K562 (cell line): Measurements from ENCODE around the gene KCNA1. TPM values are rescaled to one million over a fixed set of nuclear protein-coding genes. Genes with fewer than 3 reads are reported as not detected.

Experiments used
- ATAC-seq: fragments of 200-7000 bp; cut with Tn5 transposase; 3 replicates; pipeline ENCODE4 v1.9.1; 2020; ENCODE audit warnings: moderate library complexity
- BruUV-seq: library from RNA; stranded (reverse); fragments of 400-500 nt; replicated peaks from 2 replicates; lab custom pipeline; 2021; lab: Mats Ljungman, UMichigan
- CTCF ChIA-PET: fragments of 300-600 bp; formaldehyde crosslinking; extraction: SDS; loops from one replicate; lab custom pipeline; 2021; ENCODE audit warnings: low intra/inter-chr PET ratio; lab: Yijun Ruan, JAX
- POLR2A ChIA-PET: fragments of 300-600, 350-650 bp; sonication (Branson Sonifier 250); formaldehyde crosslinking; extraction: SDS; loops from one replicate; lab custom pipeline; 2021; ENCODE audit warnings: antibody characterized with exemption, inconsistent platforms; lab: Yijun Ruan, JAX
- DNase-seq, 4 experiments: peaks; one replicate each; pipeline versions ENCODE4 v3.0.0 to v3.0.0-alpha.2; 2011 to 2018; ENCODE audit warnings: low spot score in 3 of 4, mixed read lengths in 3 of 4; ENCODE audit errors: extremely low read depth in 1 of 4
- FAIRE-seq: peaks from 2 replicates; lab custom pipeline; 2011; peaks lifted over from hg19 to GRCh38; lab: Jason Lieb, UNC
- H2AFZ ChIP-seq: 2 replicates; pipeline ENCODE4 v1.6.0; 2011; ENCODE audit warnings: low read depth, low read length, control low read depth, inconsistent platforms
- H3K27ac ChIP-seq: fragments of 200-600 bp; 3 replicates; pipeline ENCODE4 v1.8.0; 2011; ENCODE audit warnings: low read depth, mild to moderate bottlenecking, control low read depth, inconsistent platforms, low read length, moderate library complexity, mixed read lengths; ENCODE audit errors: extremely low read depth
- H3K27me3 ChIP-seq, 2 experiments: fragments of 300-600 bp in 1 of 2; 2 replicates in 1 of 2; 3 replicates in 1 of 2; pipeline versions ENCODE4 v1.6.0 to v1.8.0; 2011; ENCODE audit warnings: inconsistent platforms in 2 of 2, low read length in 2 of 2, mild to moderate bottlenecking in 1 of 2, mixed read lengths in 1 of 2, moderate library complexity in 1 of 2; ENCODE audit not compliant: control insufficient read depth in 2 of 2, insufficient read depth in 2 of 2
- H3K36me3 ChIP-seq: fragments of 300-600 bp; 3 replicates; pipeline ENCODE4 v1.8.0; 2011; ENCODE audit warnings: mild to moderate bottlenecking, low read length, inconsistent platforms; ENCODE audit not compliant: control insufficient read depth, insufficient read depth
- H3K4me1 ChIP-seq, 2 experiments: fragments of 200-600 bp in 1 of 2; replicated peaks in 1 of 2; 2 replicates in 1 of 2; 3 replicates in 1 of 2; pipeline versions ENCODE4 v1.5.1 to v1.8.0; 2011; ENCODE audit warnings: inconsistent platforms in 2 of 2, low read length in 2 of 2, mild to moderate bottlenecking in 1 of 2, mixed read lengths in 1 of 2, moderate library complexity in 1 of 2; ENCODE audit not compliant: control insufficient read depth in 2 of 2, insufficient read depth in 2 of 2
- H3K4me2 ChIP-seq: 2 replicates; pipeline ENCODE4 v1.6.1; 2011; ENCODE audit warnings: low read length, control low read depth, inconsistent platforms, mixed read lengths; ENCODE audit not compliant: insufficient read depth
- H3K4me3 ChIP-seq: fragments of 200-600 bp; sonication (generic), shearing (Covaris generic); 2 replicates; pipeline ENCODE4 v1.5.1; 2016; ENCODE audit warnings: control low read depth, inconsistent platforms
- H3K79me2 ChIP-seq: fragments of 200-600 bp; 3 replicates; pipeline ENCODE4 v1.8.0; 2011; ENCODE audit warnings: low read length, inconsistent platforms; ENCODE audit not compliant: control insufficient read depth, insufficient read depth
- H3K9ac ChIP-seq, 2 experiments: 2 replicates each; pipeline versions ENCODE4 v1.6.0 to v1.6.1; 2011; ENCODE audit warnings: low read depth in 2 of 2, low read length in 2 of 2, control low read depth in 1 of 2, inconsistent platforms in 1 of 2, mild to moderate bottlenecking in 1 of 2, mixed read lengths in 1 of 2; ENCODE audit not compliant: insufficient read depth in 1 of 2
- H3K9me1 ChIP-seq: one replicate; pipeline ENCODE4 v1.6.0; 2011; ENCODE audit warnings: inconsistent platforms, mild to moderate bottlenecking, low read length, moderate library complexity; ENCODE audit not compliant: control insufficient read depth, insufficient read depth
- H3K9me3 ChIP-seq: replicated peaks from 2 replicates; pipeline ENCODE4 v1.5.1; 2011; ENCODE audit warnings: low read depth, low read length, inconsistent platforms; ENCODE audit not compliant: control insufficient read depth, insufficient read depth
- H4K20me1 ChIP-seq: replicated peaks from 2 replicates; pipeline ENCODE4 v1.6.1; 2011; ENCODE audit warnings: low read length, inconsistent platforms, mixed read lengths; ENCODE audit not compliant: control insufficient read depth, insufficient read depth
- EWSR1 ChIP-seq: fragments of 450-650 bp; IDR thresholded peaks from 2 replicates; pipeline ENCODE4 v1.6.1; 2018; ENCODE audit warnings: borderline replicate concordance, mild to moderate bottlenecking, low read depth, moderate library complexity; ENCODE audit not compliant: partially characterized antibody
- HDAC8 ChIP-seq: fragments of 450-650 bp; IDR thresholded peaks from 2 replicates; pipeline ENCODE4 v1.6.1; 2016; ENCODE audit warnings: mild to moderate bottlenecking, missing genetic modification characterization, moderate library complexity, missing compliant biosample characterization
- JUNB ChIP-seq: fragments of 450-650 bp; formaldehyde crosslinking; conservative IDR thresholded peaks from 2 replicates; pipeline ENCODE4 v1.4.0; 2020; ENCODE audit warnings: mild to moderate bottlenecking
- MED1 ChIP-seq: sonication (generic); formaldehyde crosslinking; IDR thresholded peaks from 2 replicates; pipeline ENCODE4 v1.8.1; 2023; ENCODE audit warnings: missing genetic modification reagents, borderline replicate concordance
- NELFE ChIP-seq: IDR thresholded peaks from 2 replicates; pipeline ENCODE4 v1.6.1; 2011; ENCODE audit warnings: mild to moderate bottlenecking; ENCODE audit not compliant: insufficient read depth, insufficient read length
- PPARD ChIP-seq: fragments of 250-450 bp; sonication (Bioruptor Pico); IDR thresholded peaks from 2 replicates; pipeline ENCODE4 v1.8.0; 2022; ENCODE audit warnings: inconsistent platforms, mild to moderate bottlenecking, moderate library complexity
- RBM14 ChIP-seq: fragments of 200-400 bp; formaldehyde crosslinking; IDR thresholded peaks from 2 replicates; pipeline ENCODE4 v1.6.1; 2018; ENCODE audit warnings: low read depth, mild to moderate bottlenecking, low read length, moderate library complexity, borderline replicate concordance; ENCODE audit not compliant: insufficient read depth
- SREBF2 ChIP-seq: sonication (generic); formaldehyde crosslinking; IDR thresholded peaks from 2 replicates; pipeline ENCODE4 v1.4.0; 2020; ENCODE audit warnings: mild to moderate bottlenecking, missing genetic modification reagents
- TAF9B ChIP-seq: fragments of 450-650 bp; IDR thresholded peaks from 2 replicates; pipeline ENCODE4 v1.6.1; 2018; ENCODE audit warnings: mild to moderate bottlenecking; ENCODE audit not compliant: partially characterized antibody
- ZC3H8 ChIP-seq: fragments of 450-650 bp; IDR thresholded peaks from 2 replicates; pipeline ENCODE4 v1.6.1; 2017
- ZNF699 ChIP-seq: fragments of 250-450 bp; sonication (Bioruptor Pico); IDR thresholded peaks from 2 replicates; pipeline ENCODE4 v1.8.0; 2021; ENCODE audit warnings: mild to moderate bottlenecking, moderate library complexity; ENCODE audit not compliant: insufficient replicate concordance
- ZZZ3 ChIP-seq: fragments of 450-650 bp; IDR thresholded peaks from 2 replicates; pipeline ENCODE4 v1.6.1; 2016; ENCODE audit warnings: antibody characterized with exemption, mild to moderate bottlenecking, moderate library complexity
- WGBS: fragments of 100-300 bp; shearing (Covaris generic); methylation state at CpG from one replicate; pipeline ENCODE4 v1.1.6; 2016; ENCODE audit warnings: low coverage, mixed read lengths; ENCODE audit not compliant: insufficient coverage; ENCODE audit errors: missing lambda C conversion rate; 5-methylcytosine and 5-hydroxymethylcytosine counted together
- in situ Hi-C: fragments of 300-500 bp; cut with MboI; formaldehyde crosslinking; loops from 4 replicates; pipeline ENCODE4 v1.15.0; 2018; ENCODE audit warnings: inconsistent platforms, mixed read lengths
- intact Hi-C: fragments of 100-400 bp; cut with micrococcal nuclease; formaldehyde crosslinking; loops from 2 replicates; pipeline ENCODE4 v1.14.2; 2022
- polyA plus RNA-seq, 8 experiments: library from polyadenylated mRNA; depleted of rRNA in 4 of 8; stranded (reverse) in 5 of 8; unstranded in 3 of 8; fragments of >200 nt; fragmentation: Nextera tagmentation in 2 of 8; fragmentation: Illumina TruSeq in 1 of 8; extraction: Ambion mirVana in 2 of 8; extraction: Trizol in 1 of 8; gene quantifications; 2 replicates each; pipeline versions ENCODE4 v1.2.1 to v1.2.3, GENCODE V29; 2011 to 2014; ENCODE audit warnings: inconsistent platforms in 1 of 8, missing spikeins in 1 of 8
- total RNA-seq, 7 experiments: library from RNA; depleted of rRNA in 6 of 7; stranded (reverse); fragments of >200 nt in 6 of 7; fragmentation: Illumina TruSeq in 2 of 7; extraction: Trizol in 2 of 7; gene quantifications; 2 replicates each; pipeline versions ENCODE4 v1.2.1 to v1.2.3, GENCODE V29; 2011 to 2021; ENCODE audit warnings: low replicate concordance in 1 of 7
- TF ChIP-seq, protein P1 (sequence below): fragments of 250-450 bp; sonication (Bioruptor Pico); IDR thresholded peaks from 2 replicates; pipeline ENCODE4 v1.5.0; 2020; ENCODE audit warnings: mild to moderate bottlenecking, borderline replicate concordance
- TF ChIP-seq, protein P2 (sequence below): fragments of 250-450 bp; sonication (Bioruptor Pico); IDR thresholded peaks from 2 replicates; pipeline ENCODE4 v1.8.0; 2021; ENCODE audit warnings: moderate library complexity, mild to moderate bottlenecking, inconsistent platforms
- TF ChIP-seq, protein P3 (sequence below): sonication (generic); formaldehyde crosslinking; IDR thresholded peaks from 2 replicates; pipeline ENCODE4 v1.8.0; 2023; ENCODE audit warnings: mild to moderate bottlenecking, missing genetic modification reagents

The KCNA1 gene
- total and polyA plus RNA-seq, 9 of the 15 experiments (the other 6 are each of a cell fraction or from before 2014, with no cell fraction given), result not detected

DNA sequence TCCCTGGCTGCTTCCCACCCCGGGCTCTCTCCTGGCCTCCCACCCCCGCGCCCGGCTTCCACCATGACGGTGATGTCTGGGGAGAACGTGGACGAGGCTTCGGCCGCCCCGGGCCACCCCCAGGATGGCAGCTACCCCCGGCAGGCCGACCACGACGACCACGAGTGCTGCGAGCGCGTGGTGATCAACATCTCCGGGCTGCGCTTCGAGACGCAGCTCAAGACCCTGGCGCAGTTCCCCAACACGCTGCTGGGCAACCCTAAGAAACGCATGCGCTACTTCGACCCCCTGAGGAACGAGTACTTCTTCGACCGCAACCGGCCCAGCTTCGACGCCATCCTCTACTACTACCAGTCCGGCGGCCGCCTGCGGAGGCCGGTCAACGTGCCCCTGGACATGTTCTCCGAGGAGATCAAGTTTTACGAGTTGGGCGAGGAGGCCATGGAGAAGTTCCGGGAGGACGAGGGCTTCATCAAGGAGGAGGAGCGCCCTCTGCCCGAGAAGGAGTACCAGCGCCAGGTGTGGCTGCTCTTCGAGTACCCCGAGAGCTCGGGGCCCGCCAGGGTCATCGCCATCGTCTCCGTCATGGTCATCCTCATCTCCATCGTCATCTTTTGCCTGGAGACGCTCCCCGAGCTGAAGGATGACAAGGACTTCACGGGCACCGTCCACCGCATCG lies 1.8 kb downstream of the KCNA1 start:
- ChIA-PET CTCF (no interaction called here), POLR2A (no interaction called here)
- in situ Hi-C loops (no loop called here), intact Hi-C loops (no loop called here)
- H3K36me3 ChIP-seq, result no peaks in the 10 kb centered on the region
- 5% methylated on average over 17 of the region's 61 CpGs for WGBS
- no peak overlapping the region for H3K9ac ChIP-seq
- FAIRE-seq, result no peak
- H3K9me1 ChIP-seq, result no peaks in the 10 kb centered on the region
- DNase-seq, result no peak
- H3K4me2 ChIP-seq, result no peak overlapping the region
- no peaks in the 10 kb centered on the region for H3K9me3 ChIP-seq
- no peaks in the 10 kb centered on the region; a peak in 1 of 5 replicates for H3K4me1 ChIP-seq
- no peaks in the 10 kb centered on the region for H4K20me1 ChIP-seq
- BruUV-seq, result no TSS peak
- H2AFZ ChIP-seq, result no peak overlapping the region
- no peaks in the 10 kb centered on the region for H3K79me2 ChIP-seq
- ATAC-seq, result no peak
- H3K27ac ChIP-seq, result no peak overlapping the region
- no peak overlapping the region for H3K4me3 ChIP-seq
- peaks cover 2 to 34% of the 10 kb centered on the region in 2 experiments; a peak in 3 of 5 replicates for H3K27me3 ChIP-seq
- TF ChIP-seq TAF9B (no peak), JUNB (CRISPR knock-in tag) (no peak), RBM14 (no peak), NELFE (no peak), SREBF2 (CRISPR knock-in tag) (no peak), ZC3H8 (no peak), ZZZ3 (no peak), PPARD (CRISPR knock-in tag) (no peak), MED1 (CRISPR knock-in tag) (no peak), EWSR1 (no peak), ZNF699 (CRISPR knock-in tag) (no peak), HDAC8 (tag) (no peak)
- TF ChIP-seq, protein P1, sequence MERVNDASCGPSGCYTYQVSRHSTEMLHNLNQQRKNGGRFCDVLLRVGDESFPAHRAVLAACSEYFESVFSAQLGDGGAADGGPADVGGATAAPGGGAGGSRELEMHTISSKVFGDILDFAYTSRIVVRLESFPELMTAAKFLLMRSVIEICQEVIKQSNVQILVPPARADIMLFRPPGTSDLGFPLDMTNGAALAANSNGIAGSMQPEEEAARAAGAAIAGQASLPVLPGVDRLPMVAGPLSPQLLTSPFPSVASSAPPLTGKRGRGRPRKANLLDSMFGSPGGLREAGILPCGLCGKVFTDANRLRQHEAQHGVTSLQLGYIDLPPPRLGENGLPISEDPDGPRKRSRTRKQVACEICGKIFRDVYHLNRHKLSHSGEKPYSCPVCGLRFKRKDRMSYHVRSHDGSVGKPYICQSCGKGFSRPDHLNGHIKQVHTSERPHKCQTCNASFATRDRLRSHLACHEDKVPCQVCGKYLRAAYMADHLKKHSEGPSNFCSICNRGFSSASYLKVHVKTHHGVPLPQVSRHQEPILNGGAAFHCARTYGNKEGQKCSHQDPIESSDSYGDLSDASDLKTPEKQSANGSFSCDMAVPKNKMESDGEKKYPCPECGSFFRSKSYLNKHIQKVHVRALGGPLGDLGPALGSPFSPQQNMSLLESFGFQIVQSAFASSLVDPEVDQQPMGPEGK (CRISPR knock-in tag), result no peak
- TF ChIP-seq, protein P2, sequence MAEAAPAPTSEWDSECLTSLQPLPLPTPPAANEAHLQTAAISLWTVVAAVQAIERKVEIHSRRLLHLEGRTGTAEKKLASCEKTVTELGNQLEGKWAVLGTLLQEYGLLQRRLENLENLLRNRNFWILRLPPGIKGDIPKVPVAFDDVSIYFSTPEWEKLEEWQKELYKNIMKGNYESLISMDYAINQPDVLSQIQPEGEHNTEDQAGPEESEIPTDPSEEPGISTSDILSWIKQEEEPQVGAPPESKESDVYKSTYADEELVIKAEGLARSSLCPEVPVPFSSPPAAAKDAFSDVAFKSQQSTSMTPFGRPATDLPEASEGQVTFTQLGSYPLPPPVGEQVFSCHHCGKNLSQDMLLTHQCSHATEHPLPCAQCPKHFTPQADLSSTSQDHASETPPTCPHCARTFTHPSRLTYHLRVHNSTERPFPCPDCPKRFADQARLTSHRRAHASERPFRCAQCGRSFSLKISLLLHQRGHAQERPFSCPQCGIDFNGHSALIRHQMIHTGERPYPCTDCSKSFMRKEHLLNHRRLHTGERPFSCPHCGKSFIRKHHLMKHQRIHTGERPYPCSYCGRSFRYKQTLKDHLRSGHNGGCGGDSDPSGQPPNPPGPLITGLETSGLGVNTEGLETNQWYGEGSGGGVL (CRISPR knock-in tag), result no peak
- TF ChIP-seq, protein P3, sequence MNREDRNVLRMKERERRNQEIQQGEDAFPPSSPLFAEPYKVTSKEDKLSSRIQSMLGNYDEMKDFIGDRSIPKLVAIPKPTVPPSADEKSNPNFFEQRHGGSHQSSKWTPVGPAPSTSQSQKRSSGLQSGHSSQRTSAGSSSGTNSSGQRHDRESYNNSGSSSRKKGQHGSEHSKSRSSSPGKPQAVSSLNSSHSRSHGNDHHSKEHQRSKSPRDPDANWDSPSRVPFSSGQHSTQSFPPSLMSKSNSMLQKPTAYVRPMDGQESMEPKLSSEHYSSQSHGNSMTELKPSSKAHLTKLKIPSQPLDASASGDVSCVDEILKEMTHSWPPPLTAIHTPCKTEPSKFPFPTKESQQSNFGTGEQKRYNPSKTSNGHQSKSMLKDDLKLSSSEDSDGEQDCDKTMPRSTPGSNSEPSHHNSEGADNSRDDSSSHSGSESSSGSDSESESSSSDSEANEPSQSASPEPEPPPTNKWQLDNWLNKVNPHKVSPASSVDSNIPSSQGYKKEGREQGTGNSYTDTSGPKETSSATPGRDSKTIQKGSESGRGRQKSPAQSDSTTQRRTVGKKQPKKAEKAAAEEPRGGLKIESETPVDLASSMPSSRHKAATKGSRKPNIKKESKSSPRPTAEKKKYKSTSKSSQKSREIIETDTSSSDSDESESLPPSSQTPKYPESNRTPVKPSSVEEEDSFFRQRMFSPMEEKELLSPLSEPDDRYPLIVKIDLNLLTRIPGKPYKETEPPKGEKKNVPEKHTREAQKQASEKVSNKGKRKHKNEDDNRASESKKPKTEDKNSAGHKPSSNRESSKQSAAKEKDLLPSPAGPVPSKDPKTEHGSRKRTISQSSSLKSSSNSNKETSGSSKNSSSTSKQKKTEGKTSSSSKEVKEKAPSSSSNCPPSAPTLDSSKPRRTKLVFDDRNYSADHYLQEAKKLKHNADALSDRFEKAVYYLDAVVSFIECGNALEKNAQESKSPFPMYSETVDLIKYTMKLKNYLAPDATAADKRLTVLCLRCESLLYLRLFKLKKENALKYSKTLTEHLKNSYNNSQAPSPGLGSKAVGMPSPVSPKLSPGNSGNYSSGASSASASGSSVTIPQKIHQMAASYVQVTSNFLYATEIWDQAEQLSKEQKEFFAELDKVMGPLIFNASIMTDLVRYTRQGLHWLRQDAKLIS (CRISPR knock-in tag), result no peak
